HepG2 (cell line): Measurements from ENCODE around the gene PLSCR5. TPM values are rescaled to one million over a fixed set of nuclear protein-coding genes. Genes with fewer than 3 reads are reported as not detected.

Source experiments
- AKAP8 ChIP-seq: sonication (generic); formaldehyde crosslinking; IDR thresholded peaks from 2 replicates; pipeline ENCODE4 v1.5.1; 2020; ENCODE audit warnings: mild to moderate bottlenecking, missing genetic modification reagents
- ATRX ChIP-seq: sonication (generic); formaldehyde crosslinking; IDR thresholded peaks from 2 replicates; pipeline ENCODE4 v1.4.0; 2020; ENCODE audit warnings: missing genetic modification reagents, borderline replicate concordance
- BHLHE40 ChIP-seq: IDR thresholded peaks from 2 replicates; pipeline ENCODE4 v1.6.1; 2011; ENCODE audit warnings: low read length, improper control_type of control experiment
- CREBL2 ChIP-seq: sonication (generic); formaldehyde crosslinking; IDR thresholded peaks from 2 replicates; pipeline ENCODE4 v1.8.1; 2023; ENCODE audit warnings: missing genetic modification reagents, mild to moderate bottlenecking, borderline replicate concordance
- EP300 ChIP-seq, 3 experiments: sonication (generic) in 1 of 3; formaldehyde crosslinking in 1 of 3; IDR thresholded peaks; 2 replicates each; pipeline versions ENCODE4 v1.5.1 to v1.6.1; 2011 to 2020; ENCODE audit warnings: low read depth in 2 of 3, low read length in 2 of 3, borderline replicate concordance in 1 of 3, improper control_type of control experiment in 1 of 3, mild to moderate bottlenecking in 1 of 3, missing genetic modification reagents in 1 of 3, moderate library complexity in 1 of 3
- ERF ChIP-seq: IDR thresholded peaks from 2 replicates; pipeline ENCODE4 v1.6.1; 2018; ENCODE audit warnings: missing biosample characterization, missing genetic modification reagents
- GATAD2A ChIP-seq: IDR thresholded peaks from 2 replicates; pipeline ENCODE4 v1.6.1; 2016
- MED8 ChIP-seq: sonication (generic); formaldehyde crosslinking; IDR thresholded peaks from 2 replicates; pipeline ENCODE4 v1.8.1; 2023; ENCODE audit warnings: mild to moderate bottlenecking, missing genetic modification reagents; ENCODE audit not compliant: insufficient replicate concordance
- MYPOP ChIP-seq: sonication (generic); formaldehyde crosslinking; IDR thresholded peaks from 2 replicates; pipeline ENCODE4 v1.8.1; 2023; ENCODE audit warnings: mild to moderate bottlenecking, moderate library complexity, missing genetic modification reagents
- NCOA2 ChIP-seq: sonication (generic); formaldehyde crosslinking; IDR thresholded peaks from 2 replicates; pipeline ENCODE4 v1.8.0; 2022; ENCODE audit warnings: inconsistent platforms
- NFYC ChIP-seq: IDR thresholded peaks from 2 replicates; pipeline ENCODE4 v1.6.1; 2016; ENCODE audit warnings: missing genetic modification reagents, missing compliant biosample characterization
- NR2F1 ChIP-seq, 2 experiments: fragments of 450-650 bp in 1 of 2; formaldehyde crosslinking in 1 of 2; IDR thresholded peaks; 2 replicates each; pipeline versions ENCODE4 v1.5.0 to v1.6.1; 2016 to 2020; ENCODE audit warnings: mild to moderate bottlenecking in 1 of 2, missing compliant biosample characterization in 1 of 2, missing genetic modification reagents in 1 of 2, moderate library complexity in 1 of 2
- TSC22D2 ChIP-seq: sonication (generic); formaldehyde crosslinking; IDR thresholded peaks from 2 replicates; pipeline ENCODE4 v1.5.1; 2020; ENCODE audit warnings: missing genetic modification reagents, mild to moderate bottlenecking, borderline replicate concordance
- ZGPAT ChIP-seq: IDR thresholded peaks from 2 replicates; pipeline ENCODE4 v1.6.1; 2016; ENCODE audit warnings: mild to moderate bottlenecking
- ZNF180 ChIP-seq: sonication (generic); formaldehyde crosslinking; IDR thresholded peaks from 2 replicates; pipeline ENCODE4 v1.4.0; 2020; ENCODE audit warnings: low read depth, missing genetic modification reagents, borderline replicate concordance
- ZNF263 ChIP-seq: sonication (generic); formaldehyde crosslinking; IDR thresholded peaks from 2 replicates; pipeline ENCODE4 v1.4.0; 2020; ENCODE audit warnings: missing genetic modification reagents
- ZNF335 ChIP-seq: sonication (generic); formaldehyde crosslinking; IDR thresholded peaks from 2 replicates; pipeline ENCODE4 v1.4.0; 2020; ENCODE audit warnings: missing genetic modification reagents
- ZNF496 ChIP-seq: sonication (generic); formaldehyde crosslinking; IDR thresholded peaks from 2 replicates; pipeline ENCODE4 v1.8.1; 2023; ENCODE audit warnings: mild to moderate bottlenecking, moderate library complexity, missing genetic modification reagents; ENCODE audit not compliant: insufficient replicate concordance
- ZNF614 ChIP-seq: IDR thresholded peaks from 2 replicates; pipeline ENCODE4 v1.6.1; 2018; ENCODE audit warnings: missing biosample characterization, missing genetic modification reagents, inconsistent platforms, borderline replicate concordance
- ZNF644 ChIP-seq: IDR thresholded peaks from 2 replicates; pipeline ENCODE4 v1.6.1; 2016; ENCODE audit warnings: low read depth
- ZNF775 ChIP-seq: sonication (generic); formaldehyde crosslinking; IDR thresholded peaks from 2 replicates; pipeline ENCODE4 v1.4.0; 2020; ENCODE audit warnings: missing genetic modification reagents, mild to moderate bottlenecking, moderate library complexity, borderline replicate concordance
- ZNF780A ChIP-seq: sonication (generic); formaldehyde crosslinking; IDR thresholded peaks from 2 replicates; pipeline ENCODE4 v1.8.0; 2022; ENCODE audit warnings: mild to moderate bottlenecking, missing genetic modification reagents, moderate library complexity
- ZNF781 ChIP-seq: sonication (generic); formaldehyde crosslinking; IDR thresholded peaks from 2 replicates; pipeline ENCODE4 v1.5.1; 2020; ENCODE audit warnings: borderline replicate concordance, mild to moderate bottlenecking, missing genetic modification reagents; ENCODE audit errors: not compliant biosample characterization
- polyA plus RNA-seq, 8 experiments: library from polyadenylated mRNA; depleted of rRNA in 3 of 8; stranded (reverse) in 7 of 8; unstranded in 1 of 8; fragments of >200 nt; fragmentation: Illumina TruSeq in 4 of 8; extraction: Trizol in 4 of 8; gene quantifications; 2 replicates each; pipeline versions ENCODE4 v1.2.1 to v1.2.3, GENCODE V29; 2011 to 2016; ENCODE audit warnings: low read depth in 4 of 8, missing spikeins in 1 of 8, mixed read lengths in 1 of 8; ENCODE audit not compliant: insufficient read depth in 1 of 8
- total RNA-seq, 5 experiments: library from RNA; depleted of rRNA; stranded (reverse); fragments of >200 nt; fragmentation: Illumina TruSeq; extraction: Trizol; gene quantifications; 2 replicates each; pipeline ENCODE4 v1.2.3, GENCODE V29; 2016; ENCODE audit warnings: low read depth in 1 of 5
- TF ChIP-seq, protein P1 (sequence below): sonication (generic); formaldehyde crosslinking; IDR thresholded peaks from 2 replicates; pipeline ENCODE4 v1.4.0; 2020; ENCODE audit warnings: missing genetic modification reagents
- TF ChIP-seq, protein P2 (sequence below): IDR thresholded peaks from 2 replicates; pipeline ENCODE4 v1.6.1; 2012; ENCODE audit warnings: inconsistent platforms
- TF ChIP-seq, protein P3 (sequence below): sonication (generic); formaldehyde crosslinking; IDR thresholded peaks from 2 replicates; pipeline ENCODE4 v1.4.0; 2020; ENCODE audit warnings: missing genetic modification reagents, borderline replicate concordance

Gene PLSCR5
- total and polyA plus RNA-seq, 2 of the 13 experiments (the other 11 are each of a cell fraction or from before 2014, with no cell fraction given): 0.50 TPM; not detected in 1

GRCh38 chr3:146581951-146582467, 23.1 kb downstream of the PLSCR5 start (continued):
- TF ChIP-seq EP300 (IDR thresholded peaks at IDR 0.05; ENCODE audit: low read depth in 2 of 2, low read length in 2 of 2) (peak in 1 of 2 experiments; percentile 40; a peak in 1 of 4 replicates), EP300 (CRISPR knock-in tag; IDR thresholded peaks at IDR 0.05; ENCODE audit: borderline replicate concordance) (no peak), ERF (CRISPR knock-in tag) (no peak), ZNF780A (CRISPR knock-in tag) (no peak), ATRX (CRISPR knock-in tag) (no peak), NR2F1 (CRISPR knock-in tag; IDR thresholded peaks at IDR 0.05) (0 out of 4 replicates have a peak, but pooled peaks of 1 of the 2 experiments have one; percentile 32), ZNF263 (CRISPR knock-in tag) (no peak), ZNF180 (CRISPR knock-in tag) (no peak), ZNF644 (CRISPR knock-in tag) (no peak), MYPOP (CRISPR knock-in tag) (no peak), TSC22D2 (CRISPR knock-in tag) (no peak), BHLHE40 (no peak), CREBL2 (CRISPR knock-in tag) (no peak), ZGPAT (no peak), NFYC (CRISPR knock-in tag) (no peak), ZNF775 (CRISPR knock-in tag) (no peak), GATAD2A (CRISPR knock-in tag) (peak; percentile 75), NCOA2 (CRISPR knock-in tag) (peak; percentile 40), ZNF781 (CRISPR knock-in tag) (no peak), ZNF496 (CRISPR knock-in tag) (no peak), ZNF335 (CRISPR knock-in tag) (0 out of 2 replicates have a peak, but pooled peaks have one; percentile 35), AKAP8 (no peak), MED8 (CRISPR knock-in tag) (no peak), ZNF614 (CRISPR knock-in tag) (no peak)
- TF ChIP-seq, protein P1, sequence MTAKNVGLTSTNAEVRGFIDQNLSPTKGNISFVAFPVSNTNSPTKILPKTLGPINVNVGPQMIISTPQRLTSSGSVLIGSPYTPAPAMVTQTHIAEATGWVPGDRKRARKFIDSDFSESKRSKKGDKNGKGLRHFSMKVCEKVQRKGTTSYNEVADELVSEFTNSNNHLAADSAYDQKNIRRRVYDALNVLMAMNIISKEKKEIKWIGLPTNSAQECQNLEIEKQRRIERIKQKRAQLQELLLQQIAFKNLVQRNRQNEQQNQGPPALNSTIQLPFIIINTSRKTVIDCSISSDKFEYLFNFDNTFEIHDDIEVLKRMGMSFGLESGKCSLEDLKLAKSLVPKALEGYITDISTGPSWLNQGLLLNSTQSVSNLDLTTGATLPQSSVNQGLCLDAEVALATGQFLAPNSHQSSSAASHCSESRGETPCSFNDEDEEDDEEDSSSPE (CRISPR knock-in tag): no peak
- TF ChIP-seq, protein P2, sequence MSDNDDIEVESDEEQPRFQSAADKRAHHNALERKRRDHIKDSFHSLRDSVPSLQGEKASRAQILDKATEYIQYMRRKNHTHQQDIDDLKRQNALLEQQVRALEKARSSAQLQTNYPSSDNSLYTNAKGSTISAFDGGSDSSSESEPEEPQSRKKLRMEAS: peak; percentile 52; the same call in 1 of the 2 replicates
- TF ChIP-seq, protein P3, sequence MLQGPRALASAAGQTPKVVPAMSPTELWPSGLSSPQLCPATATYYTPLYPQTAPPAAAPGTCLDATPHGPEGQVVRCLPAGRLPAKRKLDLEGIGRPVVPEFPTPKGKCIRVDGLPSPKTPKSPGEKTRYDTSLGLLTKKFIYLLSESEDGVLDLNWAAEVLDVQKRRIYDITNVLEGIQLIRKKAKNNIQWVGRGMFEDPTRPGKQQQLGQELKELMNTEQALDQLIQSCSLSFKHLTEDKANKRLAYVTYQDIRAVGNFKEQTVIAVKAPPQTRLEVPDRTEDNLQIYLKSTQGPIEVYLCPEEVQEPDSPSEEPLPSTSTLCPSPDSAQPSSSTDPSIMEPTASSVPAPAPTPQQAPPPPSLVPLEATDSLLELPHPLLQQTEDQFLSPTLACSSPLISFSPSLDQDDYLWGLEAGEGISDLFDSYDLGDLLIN (CRISPR knock-in tag): no peak
